ENCODE measurements around the gene CXCR1.

GRCh38 chr2:218186355-218186766 lies 19.6 kb upstream of the CXCR1 start:
- no peak for TF ChIP-seq ZNF274 (IDR thresholded peaks at IDR 0.05; ENCODE audit: low read depth, low read length)
- TF ChIP-seq SUZ12 (IDR thresholded peaks at IDR 0.05; ENCODE audit: extremely low read depth, insufficient read depth, insufficient read length) = no peak
